ENCODE data around the gene GTF3C2. TPM values are rescaled to one million over a fixed set of nuclear protein-coding genes. Genes with fewer than 3 reads are reported as not detected.
A peak's percentile ranks its signal among the peaks of the same experiment; 100 is the strongest.

GTF3C2 gene
- total and polyA plus RNA-seq, 9 of the 15 experiments (the other 6 are each of a cell fraction or from before 2014, with no cell fraction given), result 35.5 to 96.8 (median 53.0) TPM

- TF ChIP-seq FOXK2 (conservative IDR thresholded peaks at IDR 0.05 in 1 of 2, IDR thresholded peaks at IDR 0.05 in 1 of 2; ENCODE audit: low read depth in 2 of 2), result peak; percentile 51 to 59; a peak in 2 of 4 replicates
- TF ChIP-seq ELF2 (CRISPR knock-in tag; IDR thresholded peaks at IDR 0.05), result peak; percentile 58; the same call in 1 of the 2 replicates
- TF ChIP-seq FOXJ2 (tag; IDR thresholded peaks at IDR 0.05), result no peak
- 0 out of 4 replicates have a peak, but pooled peaks of 1 of the 2 experiments have one; percentile 33 for TF ChIP-seq NRF1 (conservative IDR thresholded peaks at IDR 0.05 in 1 of 2, IDR thresholded peaks at IDR 0.05 in 1 of 2)
- TF ChIP-seq, protein P1, sequence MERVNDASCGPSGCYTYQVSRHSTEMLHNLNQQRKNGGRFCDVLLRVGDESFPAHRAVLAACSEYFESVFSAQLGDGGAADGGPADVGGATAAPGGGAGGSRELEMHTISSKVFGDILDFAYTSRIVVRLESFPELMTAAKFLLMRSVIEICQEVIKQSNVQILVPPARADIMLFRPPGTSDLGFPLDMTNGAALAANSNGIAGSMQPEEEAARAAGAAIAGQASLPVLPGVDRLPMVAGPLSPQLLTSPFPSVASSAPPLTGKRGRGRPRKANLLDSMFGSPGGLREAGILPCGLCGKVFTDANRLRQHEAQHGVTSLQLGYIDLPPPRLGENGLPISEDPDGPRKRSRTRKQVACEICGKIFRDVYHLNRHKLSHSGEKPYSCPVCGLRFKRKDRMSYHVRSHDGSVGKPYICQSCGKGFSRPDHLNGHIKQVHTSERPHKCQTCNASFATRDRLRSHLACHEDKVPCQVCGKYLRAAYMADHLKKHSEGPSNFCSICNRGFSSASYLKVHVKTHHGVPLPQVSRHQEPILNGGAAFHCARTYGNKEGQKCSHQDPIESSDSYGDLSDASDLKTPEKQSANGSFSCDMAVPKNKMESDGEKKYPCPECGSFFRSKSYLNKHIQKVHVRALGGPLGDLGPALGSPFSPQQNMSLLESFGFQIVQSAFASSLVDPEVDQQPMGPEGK (CRISPR knock-in tag; IDR thresholded peaks at IDR 0.05; ENCODE audit: borderline replicate concordance), result no peak
- no peak for TF ChIP-seq CHD4 (IDR thresholded peaks at IDR 0.05; ENCODE audit: insufficient read depth, insufficient replicate concordance, low read depth, low read length, poor library complexity, severe bottlenecking)
- no peak for TF ChIP-seq STAT5B (CRISPR knock-in tag; IDR thresholded peaks at IDR 0.05)
- peak; percentile 25; the same call in 1 of the 2 replicates for TF ChIP-seq ESRRA (IDR thresholded peaks at IDR 0.05; ENCODE audit: borderline replicate concordance, low read depth)
- no peak for TF ChIP-seq NCOA2 (IDR thresholded peaks at IDR 0.05; ENCODE audit: partially characterized antibody in 2 of 2)
- no peak for TF ChIP-seq ZNF274 (IDR thresholded peaks at IDR 0.05; ENCODE audit: borderline replicate concordance, low read depth, low read length)
- TF ChIP-seq POLR3A (IDR thresholded peaks at IDR 0.05; ENCODE audit: borderline replicate concordance, extremely low read depth, insufficient read depth, insufficient read length), result no peak
- TF ChIP-seq AFF4 (CRISPR knock-in tag; IDR thresholded peaks at IDR 0.05), result no peak
- TF ChIP-seq CCNT2 (IDR thresholded peaks at IDR 0.05; ENCODE audit: borderline replicate concordance, extremely low read depth, insufficient read length, low read depth, low read length), result no peak
- TF ChIP-seq NFXL1 (CRISPR knock-in tag; IDR thresholded peaks at IDR 0.05), result no peak
- TF ChIP-seq NCOA4 (IDR thresholded peaks at IDR 0.05; ENCODE audit: partially characterized antibody), result no peak
- no peak for TF ChIP-seq FOS (IDR thresholded peaks at IDR 0.05; ENCODE audit: extremely low read depth, insufficient read length)
- TF ChIP-seq POLR2B (IDR thresholded peaks at IDR 0.05; ENCODE audit: low read depth, partially characterized antibody), result no peak
- no peak for TF ChIP-seq ZFPM2 (CRISPR knock-in tag; IDR thresholded peaks at IDR 0.05)
- TF ChIP-seq, protein P2, sequence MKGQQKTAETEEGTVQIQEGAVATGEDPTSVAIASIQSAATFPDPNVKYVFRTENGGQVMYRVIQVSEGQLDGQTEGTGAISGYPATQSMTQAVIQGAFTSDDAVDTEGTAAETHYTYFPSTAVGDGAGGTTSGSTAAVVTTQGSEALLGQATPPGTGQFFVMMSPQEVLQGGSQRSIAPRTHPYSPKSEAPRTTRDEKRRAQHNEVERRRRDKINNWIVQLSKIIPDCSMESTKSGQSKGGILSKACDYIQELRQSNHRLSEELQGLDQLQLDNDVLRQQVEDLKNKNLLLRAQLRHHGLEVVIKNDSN (CRISPR knock-in tag; IDR thresholded peaks at IDR 0.05), result no peak
- no peak for TF ChIP-seq MTF1 (CRISPR knock-in tag; IDR thresholded peaks at IDR 0.05; ENCODE audit: borderline replicate concordance)
Measured at GRCh38 chr2:27370816-27371620, 14.5 kb upstream of the GTF3C2 start (continued).
